MM.1S (cell line): ENCODE results near the gene PAK1.

Experiments
- DNase-seq: peaks from one replicate; pipeline ENCODE4 v3.0.0-alpha.2; 2015
- H2AFZ ChIP-seq: fragments of 300-600 bp; sonication (generic); 2 replicates; pipeline ENCODE4 v1.6.0; 2016; ENCODE audit warnings: antibody characterized with exemption, low read length
- H3F3A ChIP-seq: fragments of 300-600 bp; sonication (generic); 2 replicates; pipeline ENCODE4 v1.6.1; 2016; ENCODE audit warnings: mild to moderate bottlenecking, antibody characterized with exemption, low read length, moderate library complexity, mixed read lengths; ENCODE audit not compliant: insufficient read depth
- H3K27ac ChIP-seq: fragments of 300-600 bp; sonication (generic); 2 replicates; pipeline ENCODE4 v1.5.1; 2016; ENCODE audit warnings: mild to moderate bottlenecking, low read length
- H3K27me3 ChIP-seq: fragments of 300-600 bp; sonication (generic); replicated peaks from 2 replicates; pipeline ENCODE4 v1.6.0; 2016; ENCODE audit warnings: low read length; ENCODE audit not compliant: insufficient read depth
- H3K36me3 ChIP-seq: fragments of 300-600 bp; sonication (generic); replicated peaks from 2 replicates; pipeline ENCODE4 v1.6.1; 2016; ENCODE audit warnings: mild to moderate bottlenecking, low read length, mixed read lengths; ENCODE audit not compliant: insufficient read depth
- H3K4me1 ChIP-seq: fragments of 300-600 bp; sonication (generic); 2 replicates; pipeline ENCODE4 v1.6.1; 2016; ENCODE audit warnings: low read length, mixed read lengths
- H3K4me2 ChIP-seq: fragments of 300-600 bp; sonication (generic); 2 replicates; pipeline ENCODE4 v1.6.0; 2016; ENCODE audit warnings: low read depth, low read length
- H3K4me3 ChIP-seq: fragments of 300-600 bp; sonication (generic); 2 replicates; pipeline ENCODE4 v1.5.1; 2016; ENCODE audit warnings: low read length, mixed read lengths
- H3K79me2 ChIP-seq: fragments of 300-600 bp; sonication (generic); 2 replicates; pipeline ENCODE4 v1.6.1; 2016; ENCODE audit warnings: mixed run types, low read length, mixed read lengths
- H3K9ac ChIP-seq: fragments of 300-600 bp; sonication (generic); 2 replicates; pipeline ENCODE4 v1.6.1; 2016; ENCODE audit warnings: low read length, mixed read lengths
- H3K9me2 ChIP-seq: fragments of 300-600 bp; sonication (generic); replicated peaks from 2 replicates; pipeline ENCODE4 v1.6.1; 2016; ENCODE audit warnings: mild to moderate bottlenecking, low read length, mixed read lengths; ENCODE audit not compliant: insufficient read depth
- H3K9me3 ChIP-seq: fragments of 300-600 bp; sonication (generic); replicated peaks from 2 replicates; pipeline ENCODE4 v1.6.1; 2016; ENCODE audit warnings: mild to moderate bottlenecking, low read length, mixed read lengths; ENCODE audit not compliant: insufficient read depth
- H4K20me1 ChIP-seq: fragments of 300-600 bp; sonication (generic); 2 replicates; pipeline ENCODE4 v1.6.1; 2016; ENCODE audit warnings: mild to moderate bottlenecking, low read length, moderate library complexity, mixed read lengths; ENCODE audit not compliant: insufficient read depth
- EZH2 ChIP-seq: fragments of 300-600 bp; sonication (generic); optimal IDR thresholded peaks from 2 replicates; pipeline ENCODE3; 2017; ENCODE audit warnings: low read depth, mild to moderate bottlenecking, antibody characterized with exemption, low read length, mixed read lengths
- EZH2phosphoT487 ChIP-seq: fragments of 300-600 bp; sonication (generic); IDR thresholded peaks from 2 replicates; pipeline ENCODE4 v1.6.1; 2018; ENCODE audit warnings: antibody characterized with exemption, low read length
- TF ChIP-seq, protein P1 (sequence below): fragments of 300-600 bp; sonication (generic); IDR thresholded peaks from 2 replicates; pipeline ENCODE4 v1.5.1; 2016; ENCODE audit warnings: antibody characterized with exemption, low read length, mixed read lengths

The PAK1 gene

DNA sequence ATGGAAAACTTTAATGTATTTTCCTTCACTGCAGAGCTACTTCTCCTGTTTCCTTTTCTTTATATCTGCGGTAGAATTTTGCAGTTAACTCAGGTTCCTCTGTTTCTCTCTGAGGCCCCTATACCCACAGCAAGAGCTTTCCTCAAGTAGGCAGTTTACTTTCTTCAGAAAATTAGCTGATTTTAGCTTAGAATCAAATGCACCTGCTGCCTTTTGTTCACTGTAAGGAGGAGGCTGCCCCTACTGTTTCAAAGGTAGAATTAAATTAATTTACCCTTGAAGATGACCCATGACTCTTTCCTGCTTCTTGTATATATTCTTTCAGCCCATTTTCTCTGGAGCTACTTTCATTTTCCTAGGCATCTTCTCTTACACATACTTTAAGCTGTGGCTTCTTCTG, 103.7 kb downstream of the PAK1 start:
- H3K36me3 ChIP-seq = no peaks in the 10 kb centered on the region

DNA sequence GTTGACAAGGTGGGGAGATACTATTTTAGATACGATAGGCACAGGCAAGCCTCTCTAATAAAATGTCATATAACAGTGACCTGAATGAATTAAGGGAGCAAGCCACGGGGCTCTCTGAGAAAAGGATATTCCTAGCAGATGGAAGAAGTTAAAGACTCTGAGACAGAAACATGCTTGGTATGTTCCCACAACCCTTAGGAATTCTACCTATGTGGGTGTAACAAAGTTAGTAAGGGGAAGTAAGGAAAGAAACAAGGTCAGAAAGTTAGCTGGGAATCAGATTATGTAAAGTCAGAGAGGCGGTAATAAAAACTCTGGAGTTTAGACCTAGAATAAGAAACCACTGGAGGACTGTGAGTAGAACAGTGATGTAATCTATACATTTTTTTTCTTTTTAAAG, 112.7 kb downstream of the PAK1 start:
- H3K27ac ChIP-seq = no peak overlapping the region
- H3K27me3 ChIP-seq = no peaks in the 10 kb centered on the region
- H4K20me1 ChIP-seq = no peaks in the 10 kb centered on the region
- H3K4me3 ChIP-seq = no peak overlapping the region
- H3K9me3 ChIP-seq = no peaks in the 10 kb centered on the region
- TF ChIP-seq, protein P1, sequence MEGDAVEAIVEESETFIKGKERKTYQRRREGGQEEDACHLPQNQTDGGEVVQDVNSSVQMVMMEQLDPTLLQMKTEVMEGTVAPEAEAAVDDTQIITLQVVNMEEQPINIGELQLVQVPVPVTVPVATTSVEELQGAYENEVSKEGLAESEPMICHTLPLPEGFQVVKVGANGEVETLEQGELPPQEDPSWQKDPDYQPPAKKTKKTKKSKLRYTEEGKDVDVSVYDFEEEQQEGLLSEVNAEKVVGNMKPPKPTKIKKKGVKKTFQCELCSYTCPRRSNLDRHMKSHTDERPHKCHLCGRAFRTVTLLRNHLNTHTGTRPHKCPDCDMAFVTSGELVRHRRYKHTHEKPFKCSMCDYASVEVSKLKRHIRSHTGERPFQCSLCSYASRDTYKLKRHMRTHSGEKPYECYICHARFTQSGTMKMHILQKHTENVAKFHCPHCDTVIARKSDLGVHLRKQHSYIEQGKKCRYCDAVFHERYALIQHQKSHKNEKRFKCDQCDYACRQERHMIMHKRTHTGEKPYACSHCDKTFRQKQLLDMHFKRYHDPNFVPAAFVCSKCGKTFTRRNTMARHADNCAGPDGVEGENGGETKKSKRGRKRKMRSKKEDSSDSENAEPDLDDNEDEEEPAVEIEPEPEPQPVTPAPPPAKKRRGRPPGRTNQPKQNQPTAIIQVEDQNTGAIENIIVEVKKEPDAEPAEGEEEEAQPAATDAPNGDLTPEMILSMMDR = no peak
- TF ChIP-seq EZH2 = no peak
- TF ChIP-seq EZH2phosphoT487 = no peak
- H3K4me1 ChIP-seq = no peaks in the 10 kb centered on the region
- no peak overlapping the region for H3K9ac ChIP-seq
- H3K4me2 ChIP-seq = no peak overlapping the region
- no peaks in the 10 kb centered on the region for H3K9me2 ChIP-seq
- H3F3A ChIP-seq = no peaks in the 10 kb centered on the region
- H3K79me2 ChIP-seq = no peaks in the 10 kb centered on the region
- no peak overlapping the region for H2AFZ ChIP-seq
- DNase-seq = no peak
- H3K36me3 ChIP-seq = 0 out of 2 replicates have a peak, but pooled peaks cover 3% of the 10 kb centered on the region

More for the DNA sequence above, 103.7 kb downstream of the PAK1 start:
- Histone ChIP-seq H3K27me3 (no peaks in the 10 kb centered on the region), H3K4me3 (no peak overlapping the region), H3F3A (no peaks in the 10 kb centered on the region), H3K4me2 (no peak overlapping the region), H3K9me2 (no peaks in the 10 kb centered on the region), H4K20me1 (no peaks in the 10 kb centered on the region), H3K9ac (no peak overlapping the region), H2AFZ (no peak overlapping the region), H3K4me1 (no peaks in the 10 kb centered on the region), H3K27ac (no peak overlapping the region), H3K79me2 (no peaks in the 10 kb centered on the region), H3K9me3 (no peaks in the 10 kb centered on the region)
- TF ChIP-seq, protein P1 = no peak
- TF ChIP-seq EZH2 (no peak), EZH2phosphoT487 (no peak)
- no peak for DNase-seq

DNA sequence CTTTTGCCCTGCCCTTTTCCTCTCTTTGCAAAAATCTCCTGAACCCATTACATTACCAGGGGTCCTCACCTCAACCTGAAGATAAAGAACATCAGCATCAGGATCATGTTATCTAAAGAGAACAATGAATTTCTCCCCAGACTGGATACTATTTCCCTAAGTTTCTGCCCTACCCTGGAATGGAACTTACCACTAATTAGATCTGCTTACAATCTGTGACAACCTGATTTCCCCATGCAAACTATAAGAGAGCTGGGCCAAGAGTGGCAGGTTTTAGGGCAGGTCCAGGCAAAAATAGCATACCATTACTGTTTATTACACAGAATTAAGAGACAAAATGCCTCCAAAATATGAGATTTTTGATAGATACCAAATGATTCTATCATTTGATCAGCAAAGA, 114.4 kb downstream of the PAK1 start:
- Histone ChIP-seq H3K9ac (no peak overlapping the region), H3K27me3 (no peaks in the 10 kb centered on the region), H3F3A (no peaks in the 10 kb centered on the region), H3K4me1 (no peaks in the 10 kb centered on the region), H3K4me3 (no peak overlapping the region), H3K4me2 (no peak overlapping the region), H3K9me2 (no peaks in the 10 kb centered on the region), H2AFZ (no peak overlapping the region), H3K9me3 (no peaks in the 10 kb centered on the region), H4K20me1 (no peaks in the 10 kb centered on the region), H3K79me2 (no peaks in the 10 kb centered on the region), H3K27ac (no peak overlapping the region), H3K36me3 (0 out of 2 replicates have a peak, but pooled peaks cover 3% of the 10 kb centered on the region)
- DNase-seq = no peak
- TF ChIP-seq, protein P1 = no peak
- TF ChIP-seq EZH2phosphoT487 (no peak), EZH2 (no peak)
